Osteoblast (primary cell): ENCODE results near the gene PLET1. TPM values are rescaled to one million over a fixed set of nuclear protein-coding genes. Genes with fewer than 3 reads are reported as not detected.

Experiments
- DNase-seq: peaks from one replicate; pipeline ENCODE4 v3.0.0; 2011; ENCODE audit warnings: low spot score, mixed read lengths; ENCODE audit not compliant: insufficient read length; ENCODE audit errors: missing footprints
- H2AFZ ChIP-seq: 2 replicates; pipeline ENCODE4 v1.6.0; 2011; ENCODE audit warnings: mild to moderate bottlenecking, low read length
- H3K27ac ChIP-seq: 2 replicates; pipeline ENCODE4 v1.5.1; 2011; ENCODE audit warnings: mild to moderate bottlenecking, low read depth, low read length, moderate library complexity
- H3K27me3 ChIP-seq: 2 replicates; pipeline ENCODE4 v1.6.0; 2012; ENCODE audit warnings: mild to moderate bottlenecking, control low read depth, inconsistent platforms, low read length, moderate library complexity; ENCODE audit not compliant: insufficient read depth
- H3K36me3 ChIP-seq: 2 replicates; pipeline ENCODE4 v1.5.1; 2011; ENCODE audit warnings: mild to moderate bottlenecking, low read length, control low read depth, moderate library complexity; ENCODE audit not compliant: insufficient read depth
- H3K4me1 ChIP-seq: 2 replicates; pipeline ENCODE4 v1.5.1; 2011; ENCODE audit warnings: mild to moderate bottlenecking, low read length, control low read depth, moderate library complexity; ENCODE audit not compliant: insufficient read depth
- H3K4me2 ChIP-seq: 2 replicates; pipeline ENCODE4 v1.6.0; 2011; ENCODE audit warnings: mild to moderate bottlenecking, low read length; ENCODE audit not compliant: insufficient read depth
- H3K4me3 ChIP-seq: fragments of 200-600 bp; sonication (generic); 3 replicates; pipeline ENCODE4 v1.5.1; 2012; ENCODE audit warnings: mild to moderate bottlenecking, low read length, inconsistent platforms; ENCODE audit not compliant: insufficient read depth
- H3K79me2 ChIP-seq: 2 replicates; pipeline ENCODE4 v1.6.0; 2012; ENCODE audit warnings: mild to moderate bottlenecking, low read length, control low read depth, inconsistent platforms; ENCODE audit not compliant: insufficient read depth
- H3K9me3 ChIP-seq: 2 replicates; pipeline ENCODE4 v1.5.1; 2011; ENCODE audit warnings: low read depth, low read length, control low read depth
- H4K20me1 ChIP-seq: 2 replicates; pipeline ENCODE4 v1.6.0; 2012; ENCODE audit warnings: mild to moderate bottlenecking, low read length, control low read depth; ENCODE audit not compliant: insufficient read depth
- total RNA-seq: library from RNA; depleted of rRNA; stranded (reverse); fragments of >200 nt; gene quantifications from 2 replicates; pipeline ENCODE4 v1.2.3, GENCODE V29; 2012
- TF ChIP-seq, protein P1 (sequence below): IDR thresholded peaks from 2 replicates; pipeline ENCODE4 v1.5.1; 2011; ENCODE audit warnings: mild to moderate bottlenecking, low read depth, low read length, moderate library complexity; ENCODE audit errors: extremely low read depth

The PLET1 gene
- total RNA-seq, 1 donor = not detected

DNA sequence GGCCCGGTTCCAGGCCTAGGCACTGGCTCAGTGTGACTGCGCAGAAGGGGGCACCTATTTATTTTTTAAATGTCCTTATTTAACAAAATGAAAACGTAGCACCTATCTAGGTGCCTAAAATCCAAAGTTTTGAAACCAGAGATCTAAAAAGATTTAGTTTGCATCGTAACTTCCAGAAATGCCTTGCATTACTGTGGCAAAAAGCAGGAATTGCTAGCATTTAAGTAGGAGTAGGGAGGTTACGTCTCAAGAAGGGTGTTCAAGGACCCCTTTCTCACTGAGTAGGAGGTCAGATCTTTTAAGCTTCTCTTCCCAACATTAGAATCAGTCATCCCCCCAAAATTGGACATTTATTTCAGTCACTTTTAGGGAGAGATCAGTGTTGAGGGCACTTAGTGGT, 7.7 kb upstream of the PLET1 start:
- Histone ChIP-seq H4K20me1 (no peaks in the 10 kb centered on the region), H3K4me1 (no peaks in the 10 kb centered on the region), H3K36me3 (no peaks in the 10 kb centered on the region), H3K4me3 (no peak overlapping the region), H3K9me3 (no peaks in the 10 kb centered on the region), H3K79me2 (no peaks in the 10 kb centered on the region), H3K27ac (no peak overlapping the region), H2AFZ (no peak overlapping the region), H3K4me2 (no peak overlapping the region), H3K27me3 (no peaks in the 10 kb centered on the region)
- TF ChIP-seq, protein P1, sequence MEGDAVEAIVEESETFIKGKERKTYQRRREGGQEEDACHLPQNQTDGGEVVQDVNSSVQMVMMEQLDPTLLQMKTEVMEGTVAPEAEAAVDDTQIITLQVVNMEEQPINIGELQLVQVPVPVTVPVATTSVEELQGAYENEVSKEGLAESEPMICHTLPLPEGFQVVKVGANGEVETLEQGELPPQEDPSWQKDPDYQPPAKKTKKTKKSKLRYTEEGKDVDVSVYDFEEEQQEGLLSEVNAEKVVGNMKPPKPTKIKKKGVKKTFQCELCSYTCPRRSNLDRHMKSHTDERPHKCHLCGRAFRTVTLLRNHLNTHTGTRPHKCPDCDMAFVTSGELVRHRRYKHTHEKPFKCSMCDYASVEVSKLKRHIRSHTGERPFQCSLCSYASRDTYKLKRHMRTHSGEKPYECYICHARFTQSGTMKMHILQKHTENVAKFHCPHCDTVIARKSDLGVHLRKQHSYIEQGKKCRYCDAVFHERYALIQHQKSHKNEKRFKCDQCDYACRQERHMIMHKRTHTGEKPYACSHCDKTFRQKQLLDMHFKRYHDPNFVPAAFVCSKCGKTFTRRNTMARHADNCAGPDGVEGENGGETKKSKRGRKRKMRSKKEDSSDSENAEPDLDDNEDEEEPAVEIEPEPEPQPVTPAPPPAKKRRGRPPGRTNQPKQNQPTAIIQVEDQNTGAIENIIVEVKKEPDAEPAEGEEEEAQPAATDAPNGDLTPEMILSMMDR = no peak
- DNase-seq = no peak

DNA sequence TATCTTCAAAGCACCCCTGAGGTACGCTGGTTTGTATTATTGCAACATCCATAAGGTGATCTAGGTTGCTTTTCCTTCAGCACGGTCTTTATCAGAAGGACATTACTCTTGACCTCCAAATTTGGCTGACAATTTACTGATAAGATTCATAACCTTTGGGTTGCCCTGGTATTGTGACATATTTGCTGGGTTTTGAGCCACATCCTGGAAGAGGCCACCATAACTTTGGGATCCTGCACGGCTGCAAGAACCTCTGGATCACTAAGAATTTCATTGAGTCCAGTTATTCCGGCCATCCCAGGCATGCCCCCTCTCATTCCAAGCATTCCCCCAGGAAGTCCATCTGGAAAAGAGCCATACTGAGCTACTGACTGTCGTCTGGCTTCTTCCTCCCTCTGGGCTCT, 6.5 kb upstream of the PLET1 start:
- no peak overlapping the region for H3K27ac ChIP-seq
- TF ChIP-seq, protein P1 = no peak
- no peak overlapping the region for H3K4me2 ChIP-seq
- DNase-seq = no peak
- no peaks in the 10 kb centered on the region for H3K9me3 ChIP-seq
- H4K20me1 ChIP-seq = no peaks in the 10 kb centered on the region
- no peaks in the 10 kb centered on the region for H3K36me3 ChIP-seq
- no peak overlapping the region for H3K4me3 ChIP-seq
- no peaks in the 10 kb centered on the region for H3K4me1 ChIP-seq
- H3K27me3 ChIP-seq = no peaks in the 10 kb centered on the region
- no peaks in the 10 kb centered on the region for H3K79me2 ChIP-seq
- no peak overlapping the region for H2AFZ ChIP-seq

DNA sequence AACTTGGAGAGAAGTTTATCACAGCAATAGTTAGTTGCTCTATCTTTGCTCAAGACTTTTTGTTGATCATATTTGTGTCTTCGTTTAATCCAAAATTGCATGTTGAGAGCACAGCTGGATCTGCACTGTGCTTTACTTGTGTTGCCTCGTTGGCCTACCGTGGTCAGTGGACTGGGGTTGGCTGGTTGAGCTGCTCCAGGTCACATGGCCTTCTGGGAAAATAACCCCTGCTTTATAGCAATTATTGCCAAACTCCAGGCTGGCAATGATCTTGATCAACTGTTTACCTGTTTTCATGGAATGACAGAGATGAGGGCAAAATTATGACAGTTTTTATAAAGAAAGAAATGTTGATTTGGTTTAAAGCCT, 5.7 kb upstream of the PLET1 start:
- no peaks in the 10 kb centered on the region for H3K36me3 ChIP-seq
- H3K4me3 ChIP-seq = no peak overlapping the region
- no peaks in the 10 kb centered on the region for H3K9me3 ChIP-seq
- DNase-seq = no peak
- no peak overlapping the region for H2AFZ ChIP-seq
- no peaks in the 10 kb centered on the region for H3K27me3 ChIP-seq
- no peaks in the 10 kb centered on the region for H3K4me1 ChIP-seq
- H3K27ac ChIP-seq = no peak overlapping the region
- TF ChIP-seq, protein P1 = no peak
- no peak overlapping the region for H3K4me2 ChIP-seq
- H4K20me1 ChIP-seq = no peaks in the 10 kb centered on the region
- H3K79me2 ChIP-seq = no peaks in the 10 kb centered on the region

DNA sequence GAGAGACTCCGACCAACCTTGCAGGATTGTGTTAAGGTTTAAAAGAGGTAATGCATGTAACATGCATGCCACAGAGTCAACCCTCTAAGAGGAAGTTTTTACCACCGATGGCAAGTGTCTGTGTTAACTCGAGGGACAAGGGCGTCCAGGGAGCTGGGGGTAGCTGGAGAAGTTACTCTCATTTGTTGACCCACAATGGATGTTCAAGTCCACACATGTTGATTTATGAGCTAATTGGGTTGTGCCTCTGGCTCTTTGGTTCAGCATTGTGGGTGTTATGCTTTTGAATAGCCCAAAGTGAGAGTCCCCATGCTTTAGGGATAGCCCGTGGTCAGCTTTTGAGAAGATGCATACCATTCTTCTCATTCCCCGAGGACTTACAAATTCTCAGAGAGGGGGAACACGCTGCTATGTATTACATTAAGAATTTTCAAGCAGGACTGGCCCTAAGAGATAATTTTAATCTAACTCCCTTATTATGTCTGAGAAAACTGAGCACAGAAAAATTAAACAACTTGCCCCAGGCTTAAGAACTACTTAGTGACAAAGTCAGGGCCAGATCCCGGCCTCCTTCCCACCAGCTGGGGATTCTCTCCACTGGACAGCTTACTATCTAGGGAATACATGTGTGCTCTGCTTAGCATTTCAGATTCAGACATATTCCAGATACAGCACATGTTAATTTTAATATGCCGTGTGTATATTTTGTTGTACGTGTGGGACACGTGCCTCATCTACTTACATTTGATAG, 5.2 kb upstream of the PLET1 start:
- H4K20me1 ChIP-seq = no peaks in the 10 kb centered on the region
- H3K27ac ChIP-seq = no peak overlapping the region
- H3K36me3 ChIP-seq = no peaks in the 10 kb centered on the region
- no peak overlapping the region for H3K4me2 ChIP-seq
- no peaks in the 10 kb centered on the region for H3K79me2 ChIP-seq
- no peak overlapping the region for H2AFZ ChIP-seq
- no peaks in the 10 kb centered on the region for H3K27me3 ChIP-seq
- H3K9me3 ChIP-seq = no peaks in the 10 kb centered on the region
- TF ChIP-seq, protein P1 = no peak
- no peak overlapping the region for H3K4me3 ChIP-seq
- DNase-seq = no peak
- H3K4me1 ChIP-seq = no peaks in the 10 kb centered on the region
